ENCODE measurements around the gene OR13A1.
"Not testable (repeated sequence)": the region's sequence is repeated elsewhere in the genome, so short reads cannot be mapped to it uniquely, and the experiment has no call there.

The OR13A1 gene

GRCh38 chr10:45340420-45340819 is 25.0 kb upstream of the OR13A1 start:
- not testable (repeated sequence) for H3K4me1 ChIP-seq (ENCODE audit: control insufficient read depth in 1 of 2, insufficient read depth in 1 of 2, low read depth in 1 of 2, low read length in 1 of 2); H3K4me3 ChIP-seq (ENCODE audit: low read depth in 1 of 2, low read length in 1 of 2); H3K9me3 ChIP-seq; H3K27me3 ChIP-seq; H3K27ac ChIP-seq; H3K36me3 ChIP-seq

GRCh38 chr10:45339894-45340293 is 24.5 kb upstream of the OR13A1 start:
- H3K36me3 ChIP-seq: no peaks in the 10 kb centered on the region
- no peaks in the 10 kb centered on the region for H3K4me1 ChIP-seq (ENCODE audit: control insufficient read depth in 1 of 2, insufficient read depth in 1 of 2, low read depth in 1 of 2, low read length in 1 of 2)
- TF ChIP-seq CTCF (IDR thresholded peaks at IDR 0.05): no peak
- no peak overlapping the region for H3K27ac ChIP-seq
- H3K9me3 ChIP-seq: no peaks in the 10 kb centered on the region
- H3K27me3 ChIP-seq: no peaks in the 10 kb centered on the region
- no peak overlapping the region for H3K4me3 ChIP-seq (ENCODE audit: low read depth in 1 of 2, low read length in 1 of 2)

GRCh38 chr10:45331824-45332223 is 16.4 kb upstream of the OR13A1 start:
- not testable (repeated sequence) for H3K9me3 ChIP-seq; H3K27ac ChIP-seq; H3K4me3 ChIP-seq (ENCODE audit: low read depth in 1 of 2, low read length in 1 of 2); H3K36me3 ChIP-seq; H3K4me1 ChIP-seq (ENCODE audit: control insufficient read depth in 1 of 2, insufficient read depth in 1 of 2, low read depth in 1 of 2, low read length in 1 of 2)
- peaks cover 20% of the 10 kb centered on the region for H3K27me3 ChIP-seq

GRCh38 chr10:45326864-45327263 is 11.5 kb upstream of the OR13A1 start:
- not testable (repeated sequence) for H3K4me3 ChIP-seq (ENCODE audit: low read depth in 1 of 2, low read length in 1 of 2); H3K27ac ChIP-seq; H3K9me3 ChIP-seq; H3K36me3 ChIP-seq; H3K4me1 ChIP-seq (ENCODE audit: control insufficient read depth in 1 of 2, insufficient read depth in 1 of 2, low read depth in 1 of 2, low read length in 1 of 2)
- peaks cover 13% of the 10 kb centered on the region for H3K27me3 ChIP-seq

GRCh38 chr10:45325116-45325515 is 9.7 kb upstream of the OR13A1 start:
- no peaks in the 10 kb centered on the region for H3K4me1 ChIP-seq (ENCODE audit: control insufficient read depth in 1 of 2, insufficient read depth in 1 of 2, low read depth in 1 of 2, low read length in 1 of 2)
- no peaks in the 10 kb centered on the region for H3K27me3 ChIP-seq
- TF ChIP-seq CTCF (IDR thresholded peaks at IDR 0.05): no peak
- no peak overlapping the region for H3K4me3 ChIP-seq (ENCODE audit: low read depth in 1 of 2, low read length in 1 of 2)
- no peaks in the 10 kb centered on the region for H3K9me3 ChIP-seq
- H3K27ac ChIP-seq: no peak overlapping the region
- no peaks in the 10 kb centered on the region for H3K36me3 ChIP-seq

- Histone ChIP-seq H3K4me3 (ENCODE audit: low read depth in 1 of 2, low read length in 1 of 2) (no peak overlapping the region), H3K27me3 (no peaks in the 10 kb centered on the region), H3K4me1 (ENCODE audit: control insufficient read depth in 1 of 2, insufficient read depth in 1 of 2, low read depth in 1 of 2, low read length in 1 of 2) (no peaks in the 10 kb centered on the region), H3K27ac (no peak overlapping the region), H3K36me3 (no peaks in the 10 kb centered on the region), H3K9me3 (no peaks in the 10 kb centered on the region)
- no peak for TF ChIP-seq CTCF (IDR thresholded peaks at IDR 0.05)
Measured at GRCh38 chr10:45319702-45320101, 4.3 kb upstream of the OR13A1 start.

- H3K4me1 ChIP-seq (ENCODE audit: control insufficient read depth in 1 of 2, insufficient read depth in 1 of 2, low read depth in 1 of 2, low read length in 1 of 2): no peaks in the 10 kb centered on the region
- H3K27me3 ChIP-seq: no peaks in the 10 kb centered on the region
- TF ChIP-seq CTCF (IDR thresholded peaks at IDR 0.05): no peak
- H3K4me3 ChIP-seq (ENCODE audit: low read depth in 1 of 2, low read length in 1 of 2): no peak overlapping the region
- no peaks in the 10 kb centered on the region for H3K36me3 ChIP-seq
- no peak overlapping the region for H3K27ac ChIP-seq
- no peaks in the 10 kb centered on the region for H3K9me3 ChIP-seq
Measured at GRCh38 chr10:45313264-45313873, 2.0 kb downstream of the OR13A1 start.
